Erythroblast (primary cell): ENCODE results near the gene NME8.

ENCODE experiments used
- GATA1 ChIP-seq: IDR thresholded peaks from 2 replicates; pipeline ENCODE4 v1.6.1; 2011; ENCODE audit warnings: low read depth, mild to moderate bottlenecking, control low read depth, low read length, moderate library complexity
- POLR2A ChIP-seq: IDR thresholded peaks from 2 replicates; pipeline ENCODE4 v1.6.1; 2011; ENCODE audit warnings: mild to moderate bottlenecking, low read length

GRCh38 chr7:37822946-37823345 is 25.5 kb upstream of the NME8 start:
- no peak for TF ChIP-seq POLR2A
- no peak for TF ChIP-seq GATA1
